HG03196 (cell line): ENCODE data around the gene SORCS1.
"Not testable (repeated sequence)": the region's sequence is repeated elsewhere in the genome, so short reads cannot be mapped to it uniquely, and the experiment has no call there.

Experiments used
- ATAC-seq: cut with Tn5 transposase; IDR thresholded peaks from one replicate; pipeline ENCODE4 v1.9.1; 2021; ENCODE audit not compliant: unreplicated experiment

SORCS1 gene

DNA sequence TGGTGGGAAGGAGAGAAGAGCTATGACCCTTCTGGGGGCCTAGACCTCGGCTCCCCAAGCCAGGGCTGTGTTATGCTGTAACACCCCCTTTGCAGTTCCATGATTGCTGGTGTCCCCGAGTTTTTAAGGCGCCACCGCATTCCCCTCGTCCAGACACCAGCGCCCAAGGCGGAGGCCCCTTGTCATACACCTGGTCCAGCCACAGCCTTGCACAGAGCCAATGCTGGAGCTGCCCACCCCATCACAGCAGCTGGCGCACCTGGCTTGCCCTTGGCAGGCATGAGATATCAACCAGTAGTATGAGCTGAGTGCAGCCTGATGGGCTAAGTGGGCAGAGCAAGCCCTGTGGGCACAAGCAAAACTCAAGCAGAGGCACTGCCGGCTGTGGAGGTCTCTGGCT lies 209.4 kb downstream of the SORCS1 start:
- no peak for ATAC-seq

DNA sequence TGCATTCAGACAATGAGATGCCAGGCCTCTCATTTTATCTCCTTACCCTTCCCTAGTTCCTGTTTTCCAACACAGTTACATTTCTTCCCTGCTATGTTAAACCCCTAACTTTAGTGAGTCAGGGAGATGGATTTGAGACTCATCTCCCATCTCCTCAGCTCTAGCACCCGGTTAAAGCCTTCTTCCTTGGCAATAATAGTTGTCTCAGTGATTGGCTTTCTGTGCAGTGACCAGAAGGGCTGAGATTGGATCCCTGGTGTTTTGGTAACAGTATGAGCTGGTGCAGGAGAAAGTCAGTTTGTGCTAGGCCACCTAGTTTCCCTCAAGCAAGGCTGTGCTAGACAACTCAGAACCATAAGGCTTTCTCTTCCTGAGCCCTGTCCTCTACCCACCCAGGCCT lies 212.5 kb downstream of the SORCS1 start:
- ATAC-seq: no peak

DNA sequence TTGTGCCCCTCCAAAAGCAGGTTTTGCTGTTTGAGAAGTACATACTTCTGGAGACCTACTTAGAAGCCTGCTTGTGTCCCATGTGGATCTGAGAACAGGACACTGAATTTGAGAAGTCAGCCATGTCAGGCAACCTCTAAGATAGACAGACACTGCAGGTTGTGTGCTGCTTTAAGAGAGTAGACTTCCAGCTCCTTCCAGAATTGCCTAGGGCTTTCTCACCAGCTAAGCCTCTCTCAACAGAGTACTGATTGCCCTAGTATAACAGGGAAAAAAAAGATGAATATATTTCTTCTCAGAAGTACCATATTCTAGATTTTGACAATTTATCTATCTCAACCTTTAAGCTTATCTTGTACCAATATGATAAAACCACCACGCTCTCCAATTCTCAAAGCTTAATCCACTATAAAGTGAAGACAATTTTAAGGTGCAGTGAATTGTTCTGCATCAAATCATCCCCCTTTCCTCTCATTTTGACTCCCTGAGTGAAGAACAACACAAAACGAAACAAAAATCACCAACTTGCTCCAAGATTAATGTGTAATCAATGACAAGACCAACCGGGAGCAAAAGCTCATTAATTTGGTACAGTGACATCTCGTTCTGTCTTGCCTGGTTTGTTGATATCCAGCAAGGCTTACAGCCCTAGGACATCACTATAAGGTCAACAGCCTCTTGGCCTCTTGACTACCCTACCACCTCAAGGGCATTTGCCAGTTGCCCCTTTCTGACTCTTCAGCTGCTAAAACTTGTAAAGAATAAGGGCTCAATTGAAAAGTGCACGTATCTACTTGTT lies 214.6 kb downstream of the SORCS1 start:
- ATAC-seq: no peak

GRCh38 chr10:106947643-106948042 lies 216.9 kb downstream of the SORCS1 start:
- no peak for ATAC-seq

DNA sequence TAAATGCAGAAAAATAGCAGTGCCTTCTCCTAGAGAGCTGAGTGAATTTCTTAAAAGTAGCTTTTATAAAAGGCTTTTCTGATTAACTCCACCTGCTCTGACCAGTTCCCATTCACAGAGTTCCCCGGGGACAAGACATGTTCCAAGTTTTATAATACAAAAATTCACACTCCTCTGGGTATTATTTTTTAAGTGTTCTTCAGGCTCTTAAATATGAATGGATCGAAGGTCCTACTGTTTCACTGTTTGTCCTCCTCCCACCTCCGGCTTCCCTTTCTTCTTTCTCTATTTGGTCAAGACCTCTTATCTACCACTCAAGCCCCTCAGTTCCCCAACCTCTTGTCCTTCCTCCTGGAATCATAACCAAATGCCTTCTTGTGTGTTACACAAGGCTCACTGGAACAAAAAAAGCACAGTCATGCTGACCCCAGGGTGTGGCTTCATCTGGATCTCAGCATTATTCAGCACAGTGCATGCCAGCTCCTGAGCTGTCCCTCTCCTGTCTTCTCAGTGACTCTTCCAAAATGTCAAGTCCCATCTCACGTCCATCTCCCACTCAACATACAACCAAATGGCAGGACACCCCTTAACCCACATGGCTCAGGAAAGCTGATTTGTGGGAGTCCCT lies 222.4 kb downstream of the SORCS1 start:
- no peak for ATAC-seq

DNA sequence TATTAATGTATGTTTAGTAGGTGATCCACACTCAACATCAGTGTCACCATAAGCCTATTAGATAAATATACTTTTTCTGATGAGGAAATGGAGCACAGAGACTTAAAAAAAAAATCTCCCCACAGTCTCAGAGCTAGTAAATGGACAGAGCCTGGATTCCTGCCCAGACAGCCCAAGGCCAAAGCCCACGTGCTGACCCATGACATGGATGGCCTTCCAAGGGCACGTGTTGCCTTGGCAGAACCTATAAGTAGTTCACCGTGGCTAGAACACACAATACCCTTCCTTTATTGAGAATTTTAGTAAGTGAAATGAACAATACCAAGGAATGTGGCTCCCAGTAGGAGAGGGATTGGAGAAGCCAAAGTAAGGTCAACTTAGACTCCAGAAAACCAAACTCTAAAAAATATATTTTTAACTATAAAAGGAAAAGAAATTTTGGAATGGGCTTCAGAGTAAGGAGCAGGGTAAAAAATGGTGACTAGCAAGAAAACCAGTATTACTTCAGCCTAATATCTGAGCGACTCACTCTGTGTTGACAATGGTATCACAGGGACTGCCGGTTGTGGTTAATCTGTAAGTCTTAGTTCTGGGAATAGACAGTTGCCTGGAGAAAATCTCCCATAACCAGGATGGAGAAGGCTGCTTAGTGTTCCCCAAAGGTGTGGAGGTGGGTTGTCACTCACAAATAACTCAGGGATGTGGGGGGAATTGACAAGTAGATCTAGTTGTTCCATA lies 223.0 kb downstream of the SORCS1 start:
- ATAC-seq: no peak

DNA sequence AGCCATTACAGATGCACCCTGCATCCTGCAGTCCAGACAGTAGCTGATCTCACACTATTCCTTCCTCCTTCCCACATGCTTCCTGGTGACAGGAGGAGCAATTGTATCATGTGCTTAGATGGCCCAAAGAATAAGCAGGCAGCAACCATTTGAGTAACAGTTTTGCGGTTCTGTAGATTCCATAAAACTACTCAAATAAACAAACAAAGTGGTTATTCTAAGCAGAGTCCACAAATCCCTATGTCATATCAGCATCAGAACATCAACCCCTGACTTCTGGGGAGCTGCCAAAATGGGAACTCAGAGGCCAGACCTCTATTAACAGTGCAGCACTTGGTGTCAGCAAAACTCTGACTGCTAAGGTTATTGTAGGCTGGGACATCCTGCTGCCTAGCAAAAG lies 226.0 kb downstream of the SORCS1 start:
- ATAC-seq: no peak

DNA sequence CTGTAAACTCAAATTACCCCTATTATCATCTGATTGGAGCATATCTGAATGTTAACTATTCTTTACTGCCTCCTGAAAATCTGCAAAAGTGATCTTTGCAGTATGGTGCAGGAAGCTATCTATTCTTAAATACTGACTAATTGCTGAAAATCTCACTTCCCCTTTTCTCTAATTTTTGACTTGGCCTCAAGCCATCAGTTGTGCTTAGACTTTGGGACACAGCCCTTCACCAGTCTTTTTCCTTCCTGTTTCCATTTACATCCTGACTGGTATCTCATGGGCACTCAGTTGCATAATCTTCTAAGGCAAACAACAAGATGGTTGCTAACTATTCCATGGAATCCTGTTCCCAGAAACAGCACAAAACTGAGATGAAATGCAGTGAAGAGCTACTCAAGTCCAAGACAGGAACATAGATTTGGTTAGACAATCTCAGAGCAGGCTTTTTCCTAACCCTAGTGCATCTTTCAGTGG lies 228.5 kb downstream of the SORCS1 start:
- peak; percentile 68 for ATAC-seq

- ATAC-seq: no peak
These were observed 232.7 kb downstream of the SORCS1 start for GRCh38 chr10:106931853-106932249.

GRCh38 chr10:106931159-106931852 lies 233.2 kb downstream of the SORCS1 start:
- ATAC-seq: peak; percentile 79

- ATAC-seq: no peak
These were observed 233.8 kb downstream of the SORCS1 start for GRCh38 chr10:106930751-106931150.

DNA sequence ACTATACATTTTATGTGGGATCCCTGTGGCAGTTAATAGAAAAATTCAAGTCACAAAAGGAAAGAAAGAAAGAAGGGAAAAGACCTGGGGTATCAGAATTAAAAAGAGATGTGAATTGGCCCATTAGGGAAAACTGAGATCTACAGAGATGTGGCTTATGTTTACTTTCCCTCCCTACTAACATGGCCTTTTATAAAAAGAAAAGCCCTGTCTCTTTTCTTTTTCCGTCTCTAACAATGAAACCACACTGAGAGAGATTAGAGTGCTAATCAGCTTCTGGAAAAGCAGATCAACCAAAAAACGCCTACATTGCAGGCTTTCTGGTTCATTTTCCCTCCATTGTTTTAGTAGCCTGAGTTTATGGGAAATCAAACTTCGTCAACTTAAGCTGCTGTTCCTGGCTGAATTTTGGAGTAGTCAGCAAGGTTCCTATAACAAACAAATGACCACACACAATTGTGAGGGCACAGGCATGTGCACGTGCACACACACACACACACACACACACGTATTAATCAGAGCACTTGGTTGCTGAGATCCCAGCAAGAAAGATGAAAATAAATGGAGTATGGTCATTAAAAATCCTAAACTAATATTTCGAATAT lies 235.1 kb downstream of the SORCS1 start:
- no peak for ATAC-seq

- ATAC-seq: not testable (repeated sequence)
These were observed 236.4 kb downstream of the SORCS1 start for GRCh38 chr10:106928151-106928550.

- no peak for ATAC-seq
These were observed 239.3 kb downstream of the SORCS1 start for GRCh38 chr10:106925191-106925590.

GRCh38 chr10:106920538-106920937 lies 244.0 kb downstream of the SORCS1 start:
- no peak for ATAC-seq

- ATAC-seq: peak; percentile 72
These were observed 244.6 kb downstream of the SORCS1 start for GRCh38 chr10:106919871-106920282.

GRCh38 chr10:106917452-106918055 lies 247.0 kb downstream of the SORCS1 start:
- no peak for ATAC-seq

- no peak for ATAC-seq
These were observed 250.5 kb downstream of the SORCS1 start for GRCh38 chr10:106914016-106914415.

- no peak for ATAC-seq
These were observed 251.2 kb downstream of the SORCS1 start for GRCh38 chr10:106913348-106913747.

GRCh38 chr10:106911096-106911495 lies 253.4 kb downstream of the SORCS1 start:
- ATAC-seq: no peak
